ENCODE data around the gene ABHD14A.

- TF ChIP-seq POLR2A (IDR thresholded peaks at IDR 0.05; ENCODE audit: low read depth, low read length) (no peak), CTCF (conservative IDR thresholded peaks at IDR 0.05; ENCODE audit: low read depth, low read length) (no peak), CEBPB (IDR thresholded peaks at IDR 0.05; ENCODE audit: low read depth, low read length) (no peak), BHLHE40 (IDR thresholded peaks at IDR 0.05; ENCODE audit: low read depth, low read length) (no peak), RFX5 (IDR thresholded peaks at IDR 0.05; ENCODE audit: low read depth, low read length) (no peak), SMC3 (IDR thresholded peaks at IDR 0.05; ENCODE audit: low read depth, low read length) (no peak)
Measured at GRCh38 chr3:51968170-51968775, 6.6 kb upstream of the ABHD14A start.
